RWPE1 (cell line): ENCODE data around the gene RAB7A.

Source experiments
- CTCF ChIA-PET: fragments of 350-600 bp; sonication (Branson Sonifier 250); formaldehyde crosslinking; extraction: SDS; loops from one replicate; lab custom pipeline; 2021; lab: Yijun Ruan, JAX
- POLR2A ChIA-PET: fragments of 400-600 bp; formaldehyde crosslinking; extraction: SDS; loops from one replicate; lab custom pipeline; 2020; ENCODE audit warnings: antibody characterized with exemption; ENCODE audit not compliant: low non-redundant PET; lab: Yijun Ruan, JAX
- DNase-seq: peaks from one replicate; pipeline ENCODE4 v3.0.0; 2012; ENCODE audit warnings: low spot score
- H3K27ac ChIP-seq: fragments of 450-650 bp; 2 replicates; pipeline ENCODE4 v1.5.1; 2017
- CTCF ChIP-seq: fragments of 450-650 bp; conservative IDR thresholded peaks from 2 replicates; pipeline ENCODE4 v1.5.1; 2017; ENCODE audit warnings: low read depth, mild to moderate bottlenecking

The RAB7A gene

GRCh38 chr3:128850544-128850943, 124.6 kb downstream of the RAB7A start:
- POLR2A ChIA-PET = no interaction called here
- CTCF ChIA-PET = no interaction called here
- TF ChIP-seq CTCF = no peak
- no peak for DNase-seq
- H3K27ac ChIP-seq = no peak overlapping the region

DNA sequence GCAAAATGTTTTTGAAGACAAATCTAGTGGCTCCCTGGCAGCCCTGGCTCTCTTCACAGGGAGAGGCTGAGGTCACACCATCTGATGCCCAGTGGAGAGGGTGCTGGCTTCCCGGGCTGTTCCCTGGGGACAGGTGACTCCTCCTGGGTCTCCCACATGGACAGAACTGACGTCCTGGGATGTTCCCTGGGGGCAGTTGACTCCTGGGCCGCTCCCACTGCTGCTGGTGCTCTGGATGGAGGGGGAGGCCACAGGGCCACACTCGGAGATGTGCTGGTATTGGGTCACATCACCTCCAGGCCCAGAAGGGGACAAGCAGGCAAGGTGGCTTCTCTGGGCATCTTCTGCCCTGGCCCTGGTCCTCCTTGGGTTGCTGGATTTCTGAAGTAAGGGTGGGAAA, 125.6 kb downstream of the RAB7A start:
- TF ChIP-seq CTCF = no peak
- POLR2A ChIA-PET = no interaction called here
- DNase-seq = no peak
- CTCF ChIA-PET = no interaction called here
- no peak overlapping the region for H3K27ac ChIP-seq

- CTCF ChIA-PET = no interaction called here
- no peak overlapping the region for H3K27ac ChIP-seq
Observed at GRCh38 chr3:128853826-128854225, 127.8 kb downstream of the RAB7A start.

DNA sequence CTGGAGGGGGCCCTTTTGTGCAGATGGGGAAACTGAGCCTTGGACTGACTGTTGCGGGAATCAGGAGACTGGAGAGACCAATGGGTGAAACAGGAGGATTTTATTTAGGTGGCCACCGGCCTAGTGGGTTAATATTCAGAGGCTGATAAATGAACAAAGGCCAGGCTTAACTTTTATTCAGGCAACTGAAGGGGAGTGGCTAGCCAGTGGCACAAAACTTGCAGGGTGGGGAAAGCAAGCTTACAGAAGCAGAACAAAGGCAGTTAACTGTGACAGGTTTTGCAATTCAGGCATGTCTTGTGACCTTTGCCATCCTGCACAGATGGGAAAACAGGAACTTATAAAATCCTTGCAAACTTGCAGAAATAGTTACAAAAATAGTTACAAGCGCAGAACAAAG, 128.5 kb downstream of the RAB7A start:
- H3K27ac ChIP-seq = no peak overlapping the region
- no peak for TF ChIP-seq CTCF
- ChIA-PET CTCF (no interaction called here), POLR2A (no interaction called here)
- DNase-seq = no peak

More at GRCh38 chr3:128853826-128854225, 127.8 kb downstream of the RAB7A start:
- no peak for TF ChIP-seq CTCF
- DNase-seq = no peak
- POLR2A ChIA-PET = no interaction called here

DNA sequence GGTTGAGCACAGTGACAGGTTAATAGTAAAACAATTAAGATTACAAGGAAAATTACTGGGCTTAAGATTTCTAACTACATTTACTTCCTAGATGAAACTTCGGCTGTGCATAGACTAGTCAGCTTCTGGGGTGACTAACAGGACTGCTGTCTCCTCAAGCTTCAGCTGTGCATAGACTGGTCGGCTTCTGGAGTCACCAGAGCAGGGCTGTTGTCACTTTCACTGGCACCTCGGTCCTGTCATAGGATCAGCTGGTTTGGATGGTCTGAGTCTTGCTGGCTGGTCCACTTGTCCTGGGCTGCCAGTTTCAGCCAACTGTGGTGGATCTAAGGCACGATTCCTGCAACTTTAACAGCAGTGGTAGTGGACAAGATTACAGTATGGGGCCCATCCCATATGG, 129.6 kb downstream of the RAB7A start:
- H3K27ac ChIP-seq = no peak overlapping the region
- POLR2A ChIA-PET = no interaction called here
- TF ChIP-seq CTCF = no peak
- CTCF ChIA-PET = interaction anchor here (0.6 to 1.1 kb wide), 2 partner anchors 10 to 611 kb away, joined by 3 to 7 read pairs; no protein-coding TSS in a partner anchor
- no peak for DNase-seq

DNA sequence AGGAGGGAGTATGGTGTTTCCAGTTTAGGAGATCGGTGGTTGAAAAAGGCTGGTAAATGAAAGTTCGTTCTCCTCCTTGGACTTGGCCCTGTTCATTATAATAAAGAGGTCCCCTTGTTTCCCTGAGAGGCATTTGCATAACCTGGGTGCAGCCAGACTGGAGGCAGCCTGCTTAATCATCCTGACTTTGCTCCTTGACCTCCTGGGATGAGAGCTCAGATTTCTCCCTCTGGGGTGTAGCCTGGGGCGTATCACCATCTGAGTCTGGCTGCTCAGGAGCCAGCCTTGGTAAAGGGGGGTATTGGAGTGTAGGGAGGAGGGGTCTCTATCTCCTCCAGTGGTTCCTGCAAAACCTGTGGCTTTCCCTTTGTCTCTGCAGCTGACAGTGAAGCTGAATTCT, 132.2 kb downstream of the RAB7A start:
- no peak for TF ChIP-seq CTCF
- no peak for DNase-seq
- POLR2A ChIA-PET = no interaction called here
- CTCF ChIA-PET = no interaction called here
- no peak overlapping the region for H3K27ac ChIP-seq

GRCh38 chr3:128859630-128860029, 133.6 kb downstream of the RAB7A start:
- ChIA-PET CTCF (interaction anchor here (0.7 kb wide), 1 partner anchor 13 kb away, joined by 5 read pairs; no protein-coding TSS in a partner anchor), POLR2A (interaction anchor here (0.6 kb wide), 1 partner anchor 209 kb away, joined by 5 read pairs; no protein-coding TSS in a partner anchor)

More at GRCh38 chr3:128859630-128860029, 133.6 kb downstream of the RAB7A start:
- TF ChIP-seq CTCF = no peak
- no peak for DNase-seq
- H3K27ac ChIP-seq = no peak overlapping the region
